HepG2 (cell line): ENCODE results near the gene SUPT6H. TPM values are rescaled to one million over a fixed set of nuclear protein-coding genes. Genes with fewer than 3 reads are reported as not detected.
A peak's percentile ranks its signal among the peaks of the same experiment; 100 is the strongest.

Source experiments
- BATF2 ChIP-seq: sonication (generic); formaldehyde crosslinking; IDR thresholded peaks from 2 replicates; pipeline ENCODE4 v1.8.0; 2022; ENCODE audit warnings: mild to moderate bottlenecking, missing genetic modification reagents, moderate library complexity
- FOXM1 ChIP-seq: sonication (generic); formaldehyde crosslinking; IDR thresholded peaks from 2 replicates; pipeline ENCODE4 v1.5.0; 2020; ENCODE audit warnings: missing genetic modification reagents
- FOXO1 ChIP-seq: sonication (generic); formaldehyde crosslinking; IDR thresholded peaks from 2 replicates; pipeline ENCODE4 v1.4.0; 2020; ENCODE audit warnings: missing genetic modification reagents
- ISX ChIP-seq: sonication (generic); formaldehyde crosslinking; conservative IDR thresholded peaks from 2 replicates; pipeline ENCODE4 v1.5.0; 2020; ENCODE audit warnings: missing genetic modification reagents
- SMAD1 ChIP-seq: sonication (generic); formaldehyde crosslinking; IDR thresholded peaks from 2 replicates; pipeline ENCODE4 v1.4.0; 2020; ENCODE audit warnings: missing genetic modification reagents, low read depth, mild to moderate bottlenecking, borderline replicate concordance
- ZBTB7B ChIP-seq: sonication (generic); formaldehyde crosslinking; IDR thresholded peaks from 2 replicates; pipeline ENCODE4 v1.4.0; 2020; ENCODE audit warnings: missing genetic modification reagents
- ZNF142 ChIP-seq: sonication (generic); formaldehyde crosslinking; IDR thresholded peaks from 2 replicates; pipeline ENCODE4 v1.4.0; 2020; ENCODE audit warnings: missing genetic modification reagents
- ZNF776 ChIP-seq: sonication (generic); formaldehyde crosslinking; IDR thresholded peaks from 2 replicates; pipeline ENCODE4 v1.4.0; 2020; ENCODE audit warnings: mild to moderate bottlenecking, missing genetic modification reagents
- ZZZ3 ChIP-seq: sonication (generic); formaldehyde crosslinking; IDR thresholded peaks from 2 replicates; pipeline ENCODE4 v1.4.0; 2020; ENCODE audit warnings: missing genetic modification reagents, mild to moderate bottlenecking, borderline replicate concordance
- polyA plus RNA-seq, 8 experiments: library from polyadenylated mRNA; depleted of rRNA in 3 of 8; stranded (reverse) in 7 of 8; unstranded in 1 of 8; fragments of >200 nt; fragmentation: Illumina TruSeq in 4 of 8; extraction: Trizol in 4 of 8; gene quantifications; 2 replicates each; pipeline versions ENCODE4 v1.2.1 to v1.2.3, GENCODE V29; 2011 to 2016; ENCODE audit warnings: low read depth in 4 of 8, missing spikeins in 1 of 8, mixed read lengths in 1 of 8; ENCODE audit not compliant: insufficient read depth in 1 of 8
- total RNA-seq, 5 experiments: library from RNA; depleted of rRNA; stranded (reverse); fragments of >200 nt; fragmentation: Illumina TruSeq; extraction: Trizol; gene quantifications; 2 replicates each; pipeline ENCODE4 v1.2.3, GENCODE V29; 2016; ENCODE audit warnings: low read depth in 1 of 5
- TF ChIP-seq, protein P1 (sequence below): sonication (generic); formaldehyde crosslinking; IDR thresholded peaks from 2 replicates; pipeline ENCODE4 v1.5.0; 2020; ENCODE audit warnings: missing genetic modification reagents
- TF ChIP-seq, protein P2 (sequence below): sonication (generic); formaldehyde crosslinking; IDR thresholded peaks from 2 replicates; pipeline ENCODE4 v1.5.0; 2020; ENCODE audit warnings: mild to moderate bottlenecking, missing genetic modification reagents
- TF ChIP-seq, protein P3 (sequence below): IDR thresholded peaks from 2 replicates; pipeline ENCODE4 v1.6.1; 2016; ENCODE audit warnings: control low read depth
- TF ChIP-seq, protein P4 (sequence below): sonication (generic); formaldehyde crosslinking; IDR thresholded peaks from 2 replicates; pipeline ENCODE4 v1.4.0; 2020; ENCODE audit warnings: missing genetic modification reagents

Gene SUPT6H
- total and polyA plus RNA-seq, 2 of the 13 experiments (the other 11 are each of a cell fraction or from before 2014, with no cell fraction given), result 32.7 to 39.9 TPM

GRCh38 chr17:28725660-28726225 is 63.7 kb downstream of the SUPT6H start (continued):
- TF ChIP-seq, protein P1, sequence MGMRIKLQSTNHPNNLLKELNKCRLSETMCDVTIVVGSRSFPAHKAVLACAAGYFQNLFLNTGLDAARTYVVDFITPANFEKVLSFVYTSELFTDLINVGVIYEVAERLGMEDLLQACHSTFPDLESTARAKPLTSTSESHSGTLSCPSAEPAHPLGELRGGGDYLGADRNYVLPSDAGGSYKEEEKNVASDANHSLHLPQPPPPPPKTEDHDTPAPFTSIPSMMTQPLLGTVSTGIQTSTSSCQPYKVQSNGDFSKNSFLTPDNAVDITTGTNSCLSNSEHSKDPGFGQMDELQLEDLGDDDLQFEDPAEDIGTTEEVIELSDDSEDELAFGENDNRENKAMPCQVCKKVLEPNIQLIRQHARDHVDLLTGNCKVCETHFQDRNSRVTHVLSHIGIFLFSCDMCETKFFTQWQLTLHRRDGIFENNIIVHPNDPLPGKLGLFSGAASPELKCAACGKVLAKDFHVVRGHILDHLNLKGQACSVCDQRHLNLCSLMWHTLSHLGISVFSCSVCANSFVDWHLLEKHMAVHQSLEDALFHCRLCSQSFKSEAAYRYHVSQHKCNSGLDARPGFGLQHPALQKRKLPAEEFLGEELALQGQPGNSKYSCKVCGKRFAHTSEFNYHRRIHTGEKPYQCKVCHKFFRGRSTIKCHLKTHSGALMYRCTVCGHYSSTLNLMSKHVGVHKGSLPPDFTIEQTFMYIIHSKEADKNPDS (CRISPR knock-in tag), result no peak
- TF ChIP-seq BATF2 (CRISPR knock-in tag) (no peak), FOXM1 (CRISPR knock-in tag) (no peak), FOXO1 (CRISPR knock-in tag) (peak; percentile 67), ZBTB7B (peak; percentile 75; the same call in 1 of the 2 replicates), SMAD1 (CRISPR knock-in tag) (peak; percentile 94; the same call in 1 of the 2 replicates), ZNF142 (CRISPR knock-in tag) (peak; percentile 26; the same call in 1 of the 2 replicates), ISX (no peak; the same call in 1 of the 2 replicates), ZZZ3 (CRISPR knock-in tag) (no peak), ZNF776 (CRISPR knock-in tag) (peak; percentile 69; the same call in 1 of the 2 replicates)
- TF ChIP-seq, protein P2, sequence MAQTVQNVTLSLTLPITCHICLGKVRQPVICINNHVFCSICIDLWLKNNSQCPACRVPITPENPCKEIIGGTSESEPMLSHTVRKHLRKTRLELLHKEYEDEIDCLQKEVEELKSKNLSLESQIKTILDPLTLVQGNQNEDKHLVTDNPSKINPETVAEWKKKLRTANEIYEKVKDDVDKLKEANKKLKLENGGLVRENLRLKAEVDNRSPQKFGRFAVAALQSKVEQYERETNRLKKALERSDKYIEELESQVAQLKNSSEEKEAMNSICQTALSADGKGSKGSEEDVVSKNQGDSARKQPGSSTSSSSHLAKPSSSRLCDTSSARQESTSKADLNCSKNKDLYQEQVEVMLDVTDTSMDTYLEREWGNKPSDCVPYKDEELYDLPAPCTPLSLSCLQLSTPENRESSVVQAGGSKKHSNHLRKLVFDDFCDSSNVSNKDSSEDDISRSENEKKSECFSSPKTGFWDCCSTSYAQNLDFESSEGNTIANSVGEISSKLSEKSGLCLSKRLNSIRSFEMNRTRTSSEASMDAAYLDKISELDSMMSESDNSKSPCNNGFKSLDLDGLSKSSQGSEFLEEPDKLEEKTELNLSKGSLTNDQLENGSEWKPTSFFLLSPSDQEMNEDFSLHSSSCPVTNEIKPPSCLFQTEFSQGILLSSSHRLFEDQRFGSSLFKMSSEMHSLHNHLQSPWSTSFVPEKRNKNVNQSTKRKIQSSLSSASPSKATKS (CRISPR knock-in tag), result no peak
- TF ChIP-seq, protein P3, sequence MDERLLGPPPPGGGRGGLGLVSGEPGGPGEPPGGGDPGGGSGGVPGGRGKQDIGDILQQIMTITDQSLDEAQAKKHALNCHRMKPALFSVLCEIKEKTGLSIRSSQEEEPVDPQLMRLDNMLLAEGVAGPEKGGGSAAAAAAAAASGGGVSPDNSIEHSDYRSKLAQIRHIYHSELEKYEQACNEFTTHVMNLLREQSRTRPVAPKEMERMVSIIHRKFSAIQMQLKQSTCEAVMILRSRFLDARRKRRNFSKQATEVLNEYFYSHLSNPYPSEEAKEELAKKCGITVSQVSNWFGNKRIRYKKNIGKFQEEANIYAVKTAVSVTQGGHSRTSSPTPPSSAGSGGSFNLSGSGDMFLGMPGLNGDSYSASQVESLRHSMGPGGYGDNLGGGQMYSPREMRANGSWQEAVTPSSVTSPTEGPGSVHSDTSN, result no peak
- TF ChIP-seq, protein P4, sequence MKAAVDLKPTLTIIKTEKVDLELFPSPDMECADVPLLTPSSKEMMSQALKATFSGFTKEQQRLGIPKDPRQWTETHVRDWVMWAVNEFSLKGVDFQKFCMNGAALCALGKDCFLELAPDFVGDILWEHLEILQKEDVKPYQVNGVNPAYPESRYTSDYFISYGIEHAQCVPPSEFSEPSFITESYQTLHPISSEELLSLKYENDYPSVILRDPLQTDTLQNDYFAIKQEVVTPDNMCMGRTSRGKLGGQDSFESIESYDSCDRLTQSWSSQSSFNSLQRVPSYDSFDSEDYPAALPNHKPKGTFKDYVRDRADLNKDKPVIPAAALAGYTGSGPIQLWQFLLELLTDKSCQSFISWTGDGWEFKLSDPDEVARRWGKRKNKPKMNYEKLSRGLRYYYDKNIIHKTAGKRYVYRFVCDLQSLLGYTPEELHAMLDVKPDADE, result 0 out of 2 replicates have a peak, but pooled peaks have one; percentile 80
